Liver (tissue), 9 donors: ENCODE data around the gene NEURL1. TPM values are rescaled to one million over a fixed set of nuclear protein-coding genes. Genes with fewer than 3 reads are reported as not detected.

Experiments
- DNase-seq: peaks from one replicate; pipeline ENCODE4 v3.0.0-alpha.2; 2017; ENCODE audit warnings: low spot score
- H3K27ac ChIP-seq, 2 donors: one replicate each; pipeline ENCODE4 v1.7.0; 2013; ENCODE audit warnings: inconsistent platforms in 2 of 2, low read length in 2 of 2, control low read depth in 1 of 2, low read depth in 1 of 2, mild to moderate bottlenecking in 1 of 2
- H3K27me3 ChIP-seq, 4 donors: one replicate each; pipeline versions ENCODE4 v1.6.1 to v1.7.0; 2013; ENCODE audit warnings: low read length in 3 of 4, inconsistent platforms in 1 of 4, mild to moderate bottlenecking in 1 of 4, moderate library complexity in 1 of 4; ENCODE audit not compliant: control insufficient read depth in 4 of 4, insufficient read depth in 4 of 4
- H3K36me3 ChIP-seq, 4 donors: one replicate each; pipeline versions ENCODE4 v1.6.1 to v1.7.0; 2013; ENCODE audit warnings: low read length in 3 of 4, mild to moderate bottlenecking in 3 of 4, low read depth in 1 of 4, moderate library complexity in 1 of 4; ENCODE audit not compliant: control insufficient read depth in 4 of 4, insufficient read depth in 3 of 4
- H3K4me1 ChIP-seq, 4 donors: one replicate each; pipeline versions ENCODE4 v1.6.1 to v1.7.0; 2013; ENCODE audit warnings: low read length in 3 of 4, mild to moderate bottlenecking in 3 of 4, moderate library complexity in 1 of 4; ENCODE audit not compliant: control insufficient read depth in 4 of 4, insufficient read depth in 4 of 4
- H3K4me3 ChIP-seq, 3 donors: one replicate each; pipeline versions ENCODE4 v1.6.1 to v1.7.0; 2013; ENCODE audit warnings: low read length in 3 of 3, control low read depth in 1 of 3, low read depth in 1 of 3, mild to moderate bottlenecking in 1 of 3
- H3K9ac ChIP-seq, 2 donors: one replicate each; pipeline ENCODE4 v1.7.0; 2013; ENCODE audit warnings: low read length in 2 of 2, mild to moderate bottlenecking in 2 of 2, moderate library complexity in 2 of 2, control low read depth in 1 of 2, low read depth in 1 of 2
- H3K9me3 ChIP-seq, 4 donors: one replicate each; pipeline versions ENCODE4 v1.6.1 to v1.7.0; 2013; ENCODE audit warnings: low read length in 3 of 4; ENCODE audit not compliant: control insufficient read depth in 4 of 4
- ATF3 ChIP-seq: IDR thresholded peaks from 2 replicates; pipeline ENCODE4 v1.6.1; 2016; ENCODE audit warnings: antibody characterized with exemption
- EGR1 ChIP-seq, 2 donors: IDR thresholded peaks; 2 replicates each; pipeline ENCODE4 v1.6.1; 2016 to 2018; ENCODE audit warnings: antibody characterized with exemption in 2 of 2, low read depth in 2 of 2
- FOXA1 ChIP-seq: IDR thresholded peaks from 2 replicates; pipeline ENCODE4 v1.6.1; 2016; ENCODE audit warnings: antibody characterized with exemption
- GABPA ChIP-seq, 2 donors: IDR thresholded peaks in 1 of 2; conservative IDR thresholded peaks in 1 of 2; 2 replicates each; pipeline ENCODE4 v1.6.1; 2016; ENCODE audit warnings: antibody characterized with exemption in 2 of 2, mild to moderate bottlenecking in 1 of 2, moderate library complexity in 1 of 2
- HNF4A ChIP-seq, 2 donors: conservative IDR thresholded peaks; 2 replicates each; pipeline ENCODE4 v1.6.1; 2016; ENCODE audit warnings: antibody characterized with exemption in 2 of 2, mild to moderate bottlenecking in 2 of 2
- HNF4G ChIP-seq: IDR thresholded peaks from 2 replicates; pipeline ENCODE4 v1.6.1; 2016; ENCODE audit warnings: antibody characterized with exemption
- JUND ChIP-seq, 2 donors: IDR thresholded peaks; 2 replicates each; pipeline ENCODE4 v1.6.1; 2016; ENCODE audit warnings: antibody characterized with exemption in 2 of 2
- MAX ChIP-seq: IDR thresholded peaks from 2 replicates; pipeline ENCODE4 v1.6.1; 2016; ENCODE audit warnings: antibody characterized with exemption
- NR2F2 ChIP-seq: IDR thresholded peaks from 2 replicates; pipeline ENCODE4 v1.6.1; 2016; ENCODE audit warnings: antibody characterized with exemption
- RAD21 ChIP-seq, 2 donors: IDR thresholded peaks; 2 replicates each; pipeline ENCODE4 v1.6.1; 2016; ENCODE audit warnings: antibody characterized with exemption in 2 of 2, mild to moderate bottlenecking in 2 of 2
- REST ChIP-seq: IDR thresholded peaks from 2 replicates; pipeline ENCODE4 v1.6.1; 2016; ENCODE audit warnings: antibody characterized with exemption, mild to moderate bottlenecking
- RXRA ChIP-seq, 2 donors: IDR thresholded peaks; 2 replicates each; pipeline ENCODE4 v1.6.1; 2017 to 2018; ENCODE audit warnings: antibody characterized with exemption in 2 of 2, mild to moderate bottlenecking in 1 of 2
- SP1 ChIP-seq: IDR thresholded peaks from 2 replicates; pipeline ENCODE4 v1.6.1; 2018; ENCODE audit warnings: antibody characterized with exemption, mild to moderate bottlenecking
- TAF1 ChIP-seq: conservative IDR thresholded peaks from 2 replicates; pipeline ENCODE4 v1.6.1; 2016; ENCODE audit warnings: antibody characterized with exemption, mild to moderate bottlenecking
- YY1 ChIP-seq: IDR thresholded peaks from 2 replicates; pipeline ENCODE4 v1.6.1; 2016; ENCODE audit warnings: antibody characterized with exemption, mild to moderate bottlenecking
- ZBTB33 ChIP-seq: IDR thresholded peaks from 2 replicates; pipeline ENCODE4 v1.6.1; 2016; ENCODE audit warnings: antibody characterized with exemption
- WGBS: extraction: QIAGEN DNeasy Blood & Tissue Kit; methylation state at CpG from one replicate; pipeline ENCODE4 v1.1.7; 2013; 5-methylcytosine and 5-hydroxymethylcytosine counted together
- polyA plus RNA-seq, 2 donors: library from polyadenylated mRNA; stranded (reverse) in 1 of 2; unstranded in 1 of 2; fragments of 200-250 nt in 1 of 2; fragments of >200 nt in 1 of 2; fragmentation: Nextera tagmentation in 1 of 2; extraction: Ambion mirVana in 1 of 2; gene quantifications; one replicate each; pipeline versions ENCODE4 v1.2.1 to v1.2.3, GENCODE V29; 2013 to 2015
- total RNA-seq, 2 donors: library from RNA; depleted of rRNA; stranded (reverse); fragments of >200 nt; gene quantifications; one replicate each; pipeline ENCODE4 v1.2.3, GENCODE V29; 2014
- donor health status: healthy.
- donor health status: healthy.
- donor health status: healthy.
- donor health status: healthy.
- donor health status: healthy.

The NEURL1 gene
- total and polyA plus RNA-seq, 4 donors, result 0.11 to 3.9 (median 0.74) TPM

- Histone ChIP-seq H3K4me3 (no peak overlapping the region), H3K4me1 (peaks cover 2 to 18% (median 9%) of the 10 kb centered on the region in 4 donors), H3K27ac (no peak overlapping the region), H3K9ac (no peak overlapping the region), H3K9me3 (no peaks in the 10 kb centered on the region), H3K27me3 (no peaks in the 10 kb centered on the region), H3K36me3 (no peaks in the 10 kb centered on the region)
- DNase-seq, result peak; percentile 44
- no peak for TF ChIP-seq ZBTB33
- peak; percentile 27 to 57 for TF ChIP-seq HNF4A (conservative IDR thresholded peaks at IDR 0.05)
- TF ChIP-seq JUND (IDR thresholded peaks at IDR 0.05), result no peak
- peak; percentile 29 for TF ChIP-seq SP1
- no peak for TF ChIP-seq REST
- TF ChIP-seq NR2F2, result no peak
- TF ChIP-seq RXRA (IDR thresholded peaks at IDR 0.05), result peak in 1 of 2 donors; percentile 52
- TF ChIP-seq TAF1, result no peak
- TF ChIP-seq FOXA1, result no peak
- TF ChIP-seq RAD21 (IDR thresholded peaks at IDR 0.05), result no peak
- WGBS, result 67% methylated on average over 10 of the region's 10 CpGs
Measured at GRCh38 chr10:103557455-103557854, 64.0 kb downstream of the NEURL1 start.

GRCh38 chr10:103558911-103559310 lies 65.4 kb downstream of the NEURL1 start:
- no peak for TF ChIP-seq SP1
- no peak for TF ChIP-seq RAD21 (IDR thresholded peaks at IDR 0.05)
- no peak for TF ChIP-seq YY1
- no peak for TF ChIP-seq ATF3
- no peak for TF ChIP-seq EGR1 (IDR thresholded peaks at IDR 0.05; ENCODE audit: low read depth in 2 of 2)
- TF ChIP-seq REST, result no peak
- no peak for TF ChIP-seq TAF1
- no peak for TF ChIP-seq MAX
- TF ChIP-seq HNF4A (conservative IDR thresholded peaks at IDR 0.05), result no peak
- no peak for TF ChIP-seq RXRA (IDR thresholded peaks at IDR 0.05)
- no peak for TF ChIP-seq HNF4G
- TF ChIP-seq ZBTB33, result no peak
- TF ChIP-seq GABPA (IDR thresholded peaks at IDR 0.05 in 1 of 2, conservative IDR thresholded peaks at IDR 0.05 in 1 of 2), result no peak
- no peak for TF ChIP-seq NR2F2
- H3K4me1 ChIP-seq, result peaks cover 2 to 18% (median 9%) of the 10 kb centered on the region in 4 donors
- no peak overlapping the region for H3K4me3 ChIP-seq
- H3K9ac ChIP-seq, result no peak overlapping the region
- no peaks in the 10 kb centered on the region for H3K27me3 ChIP-seq
- no peak overlapping the region for H3K27ac ChIP-seq
- H3K9me3 ChIP-seq, result no peaks in the 10 kb centered on the region
- WGBS, result 79% methylated on average over 9 of the region's 9 CpGs
- DNase-seq, result no peak
- no peaks in the 10 kb centered on the region for H3K36me3 ChIP-seq
